ENCODE data around the gene GHRHR.
A peak's percentile ranks its signal among the peaks of the same experiment; 100 is the strongest.

The GHRHR gene

GRCh38 chr7:30929686-30930085 lies 34.1 kb upstream of the GHRHR start:
- DNase-seq: no peak

DNA sequence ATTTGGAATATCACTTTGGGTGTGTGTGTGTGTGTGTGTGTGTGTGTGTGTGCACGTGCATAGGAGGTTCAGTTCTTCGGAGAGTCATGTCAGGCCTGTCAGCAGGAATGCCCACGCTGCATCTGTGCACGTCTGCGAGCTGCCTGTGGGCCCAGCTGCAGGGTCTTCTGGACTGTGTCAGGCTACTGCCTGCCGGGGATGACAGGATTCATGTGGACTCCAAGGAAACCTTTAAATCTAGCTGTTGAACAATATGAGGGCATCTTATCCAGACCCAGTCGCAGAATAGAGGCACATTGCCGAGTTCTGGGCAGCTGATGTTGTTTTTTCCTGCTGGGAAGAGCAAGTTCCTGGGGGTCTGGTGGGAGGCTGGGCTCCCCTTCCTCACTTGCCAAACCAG lies 33.1 kb upstream of the GHRHR start:
- no peak for DNase-seq

DNA sequence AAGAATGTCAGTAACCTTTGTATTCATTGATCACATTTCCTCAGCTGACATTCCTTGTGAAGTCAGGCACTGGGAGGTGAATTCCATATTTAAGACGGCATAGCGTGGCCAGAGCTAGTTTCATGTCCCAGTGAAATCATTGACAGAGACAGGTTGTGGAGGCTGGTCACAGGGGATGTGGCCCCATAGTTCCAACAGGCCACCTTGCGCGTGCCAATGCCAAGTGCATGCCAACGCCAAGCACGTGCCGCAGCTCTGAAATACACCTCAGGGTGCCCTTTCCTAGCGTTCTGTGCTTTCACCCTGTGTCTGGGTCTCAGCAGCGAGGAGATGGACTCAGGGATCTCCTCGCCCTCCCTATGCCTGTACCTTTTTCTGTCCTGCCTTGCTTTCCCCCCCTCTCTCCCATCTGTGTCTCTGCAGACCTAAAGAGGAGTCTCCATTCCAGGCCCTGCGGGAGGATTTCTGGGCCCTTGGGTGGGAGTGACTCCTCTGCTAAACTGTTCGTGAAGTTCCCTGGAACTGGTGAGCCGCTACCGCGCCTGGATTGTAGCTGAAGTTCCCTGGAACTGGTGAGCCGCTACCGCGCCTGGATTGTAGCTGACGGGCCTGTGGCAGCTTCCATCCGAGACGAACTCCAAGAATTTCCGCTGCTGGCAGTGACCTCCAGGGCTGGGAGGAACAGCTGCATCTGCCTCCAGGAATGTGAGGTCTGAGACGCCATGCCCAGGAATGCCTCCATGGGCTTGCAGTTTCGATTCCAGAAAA lies 32.4 kb upstream of the GHRHR start:
- DNase-seq: no peak

- DNase-seq: no peak
Observed at GRCh38 chr7:30931929-30932540, 31.7 kb upstream of the GHRHR start.

GRCh38 chr7:30932562-30932961 lies 31.2 kb upstream of the GHRHR start:
- no peak for DNase-seq

- DNase-seq: no peak
Observed at GRCh38 chr7:30933124-30933974, 30.4 kb upstream of the GHRHR start.

DNA sequence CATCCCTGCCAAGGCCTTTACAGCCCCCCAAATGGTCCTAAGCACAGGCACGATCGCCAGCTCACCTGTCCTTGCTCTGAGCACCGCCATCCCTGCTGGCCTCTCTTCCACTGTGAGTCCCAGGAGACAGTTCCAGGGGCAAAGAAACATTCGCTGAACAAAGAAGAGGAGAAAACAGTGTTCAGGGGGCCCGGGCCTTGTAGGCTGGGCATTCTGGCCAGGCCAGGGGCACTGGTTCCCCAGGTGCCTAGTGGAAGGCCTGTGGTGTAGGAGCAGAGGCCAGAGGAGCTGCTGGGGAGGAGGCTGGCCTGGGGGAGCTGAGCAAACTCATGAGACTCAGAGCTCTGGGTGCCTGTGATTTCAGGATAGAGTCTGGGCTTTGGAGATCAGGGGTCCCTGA lies 29.5 kb upstream of the GHRHR start:
- no peak for DNase-seq

GRCh38 chr7:30934732-30935568 lies 28.8 kb upstream of the GHRHR start:
- DNase-seq: no peak

DNA sequence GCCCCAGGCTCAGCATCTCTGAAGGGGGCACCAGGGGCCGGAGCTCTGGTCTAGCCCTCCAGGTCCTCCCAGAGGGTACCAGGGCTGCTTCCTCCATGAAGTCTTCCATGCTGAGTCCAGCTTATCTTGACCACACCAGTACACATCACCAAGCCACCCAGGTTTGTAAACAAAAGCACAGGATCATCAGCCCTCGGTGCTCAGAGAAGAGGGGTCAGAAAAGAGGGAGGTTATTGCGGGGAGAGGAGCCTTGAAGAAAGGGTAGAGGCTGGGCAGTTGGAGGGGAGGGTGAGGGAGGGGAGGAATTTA lies 28.2 kb upstream of the GHRHR start:
- DNase-seq: no peak

- DNase-seq: no peak
Observed at GRCh38 chr7:30936650-30937245, 27.0 kb upstream of the GHRHR start.

- DNase-seq: no peak
Observed at GRCh38 chr7:30937416-30937815, 26.3 kb upstream of the GHRHR start.

DNA sequence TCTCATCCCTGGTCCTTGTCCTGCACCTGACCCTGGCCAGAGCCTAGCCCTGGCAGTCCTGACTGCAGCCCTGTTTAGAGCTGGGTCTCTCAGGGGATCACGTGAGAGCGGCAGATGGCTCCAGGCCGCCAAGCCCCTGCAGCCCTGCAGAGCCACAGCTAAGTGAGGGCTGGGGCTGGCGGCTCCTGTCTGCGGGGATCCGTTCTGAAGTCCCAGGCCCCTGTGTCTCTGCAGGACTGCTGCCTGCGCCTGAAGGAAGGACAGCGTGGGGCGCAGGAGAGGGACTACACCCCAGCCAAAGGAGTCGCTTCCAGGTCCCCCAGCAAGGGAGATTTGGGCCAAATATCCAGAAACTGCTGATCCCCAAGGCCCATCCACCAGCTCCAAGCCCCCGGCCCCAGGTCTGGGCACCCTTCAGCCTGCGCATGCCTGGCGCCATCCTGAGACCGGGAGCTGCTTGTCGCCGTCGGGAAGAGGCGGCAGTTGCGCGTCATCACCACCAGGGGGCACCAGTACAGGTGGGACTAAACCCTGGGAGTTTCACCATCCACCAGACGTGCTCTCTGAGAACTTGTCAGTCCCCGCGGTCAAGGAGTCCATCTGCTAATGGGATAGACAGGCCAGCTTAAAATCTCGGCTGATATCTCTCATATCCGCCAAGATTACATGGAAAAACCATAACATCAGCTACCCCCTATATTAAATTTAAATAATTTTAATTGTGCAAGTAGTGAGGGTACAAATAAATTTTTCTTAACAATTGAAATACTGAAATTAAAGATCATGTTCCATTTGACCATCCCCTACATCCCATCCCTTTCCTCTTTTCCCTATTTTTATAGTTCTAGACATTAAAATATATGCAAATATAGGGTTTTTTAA lies 25.1 kb upstream of the GHRHR start:
- DNase-seq: peak; percentile 45

DNA sequence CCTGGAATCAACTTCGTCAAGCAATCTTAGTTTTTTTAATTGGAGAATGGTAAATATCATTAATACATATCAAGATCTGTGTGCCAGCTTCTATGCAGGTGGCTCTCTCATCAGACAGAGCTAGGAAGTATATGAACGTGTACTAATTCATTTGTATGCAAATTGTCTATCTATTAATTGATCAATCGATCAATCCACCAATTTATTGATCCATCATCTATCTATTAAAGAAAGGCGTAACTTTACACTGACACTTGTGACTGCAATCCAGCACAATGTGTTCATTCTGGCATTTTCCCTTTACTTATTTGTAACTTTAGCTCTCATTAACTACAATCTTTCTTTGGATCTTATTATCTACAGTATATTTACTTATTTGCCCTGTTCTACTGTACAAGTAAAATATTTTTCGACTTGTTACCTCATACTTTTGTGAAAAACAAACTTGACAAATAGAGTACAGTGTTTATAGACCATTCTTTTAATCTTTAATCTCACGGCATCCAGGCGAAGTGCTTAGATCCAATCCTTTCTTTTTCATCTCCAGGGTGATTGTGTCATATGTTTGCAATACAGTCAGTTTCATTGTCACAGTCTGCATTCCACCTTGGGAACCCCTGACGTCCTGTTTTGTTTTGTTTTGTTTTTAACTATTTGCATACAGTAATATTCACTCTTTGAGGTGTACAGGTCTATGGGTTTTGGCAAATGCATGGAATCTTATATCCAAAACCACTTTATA lies 22.0 kb upstream of the GHRHR start:
- no peak for DNase-seq

GRCh38 chr7:30950197-30950596 lies 13.6 kb upstream of the GHRHR start:
- no peak for DNase-seq

DNA sequence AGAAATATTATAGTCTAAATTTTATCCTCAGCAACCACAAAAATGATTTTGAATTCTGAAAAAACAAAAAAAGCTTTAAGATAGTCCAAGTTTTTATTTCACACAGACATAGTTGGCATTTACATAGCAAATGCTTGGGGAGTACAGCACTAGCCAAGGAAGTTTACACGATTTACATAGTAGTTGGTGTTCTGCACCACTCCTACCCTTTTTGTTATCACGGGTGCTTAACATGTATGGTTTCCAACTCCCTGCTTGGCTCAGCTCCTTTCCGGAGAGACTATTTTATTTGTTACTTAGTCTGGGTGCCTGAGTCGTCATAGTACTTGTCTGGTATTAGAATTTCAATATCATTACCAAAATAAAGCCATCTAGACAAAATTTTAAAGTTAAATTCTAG lies 8.8 kb upstream of the GHRHR start:
- DNase-seq: no peak

GRCh38 chr7:30956704-30957103 lies 7.0 kb upstream of the GHRHR start:
- no peak for DNase-seq

DNA sequence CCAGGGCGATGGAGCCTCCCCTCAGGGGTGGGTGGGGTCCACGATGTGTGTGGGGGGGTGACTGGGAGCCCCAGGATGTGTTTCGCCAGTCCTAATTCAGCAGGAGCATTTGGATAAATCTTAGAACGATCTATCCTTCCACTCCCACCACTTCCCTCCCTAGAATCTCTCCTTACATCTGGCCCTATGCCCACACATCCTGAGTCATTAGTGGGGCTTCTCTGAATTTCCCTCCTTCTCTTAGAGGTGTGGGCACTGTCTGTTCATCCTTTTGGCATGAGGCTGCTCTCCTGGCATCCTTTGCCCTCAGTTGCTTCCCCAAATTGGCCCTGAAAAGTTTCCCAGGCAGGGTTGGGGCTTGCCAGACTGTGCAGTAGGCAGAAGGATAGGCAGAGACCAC lies 1.6 kb downstream of the GHRHR start:
- DNase-seq: no peak

DNA sequence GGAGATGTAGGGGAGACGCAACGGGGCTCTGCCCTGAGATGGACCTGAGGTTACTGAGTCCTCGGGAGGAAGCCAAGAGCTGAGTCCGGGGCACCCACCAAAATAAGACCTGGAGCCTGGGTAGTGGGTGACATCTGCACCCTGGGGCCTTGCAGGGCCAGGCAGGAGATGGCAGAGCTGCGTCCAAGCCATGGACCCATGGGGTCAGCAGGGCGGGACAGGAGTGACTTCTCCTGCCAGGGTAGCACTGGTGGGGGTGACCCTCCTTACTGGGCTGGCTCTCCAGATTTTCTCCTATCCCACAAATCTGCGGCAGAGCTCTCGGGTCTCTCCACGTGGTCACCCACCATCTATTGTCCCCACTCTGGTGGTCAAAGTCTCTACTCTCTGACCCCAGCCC lies 2.1 kb downstream of the GHRHR start:
- no peak for DNase-seq

DNA sequence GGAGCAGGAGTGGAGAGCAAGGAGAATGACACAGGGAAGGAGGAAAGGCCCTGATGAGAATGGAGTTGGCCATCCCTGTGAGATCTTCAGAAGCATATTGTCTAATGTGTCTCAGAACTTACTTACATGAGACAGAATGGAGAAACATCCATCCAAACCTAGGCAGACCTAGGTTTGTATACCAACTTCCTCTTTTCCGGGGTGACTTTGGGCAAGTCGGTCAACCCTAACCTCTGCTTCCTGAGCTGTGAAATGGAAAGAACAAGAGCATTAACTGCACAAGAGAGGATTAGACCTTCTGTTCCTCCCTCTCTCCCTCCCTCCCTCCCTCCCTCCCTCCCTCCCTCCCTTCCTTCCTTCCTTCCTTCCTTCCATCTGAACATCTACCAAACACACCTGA lies 4.5 kb downstream of the GHRHR start:
- no peak for DNase-seq

- no peak for DNase-seq
Observed at GRCh38 chr7:30968747-30969603, 5.2 kb downstream of the GHRHR start.

Measured in NCI-H1105 treated with DMSO at 0.1 percent for 48 hours (cell line).